CD14-positive monocyte (primary cell): ENCODE data around the gene SLAMF7. TPM values are rescaled to one million over a fixed set of nuclear protein-coding genes. Genes with fewer than 3 reads are reported as not detected.
A peak's percentile ranks its signal among the peaks of the same experiment; 100 is the strongest.

Experiments used
- DNase-seq, 3 donors: peaks; one replicate each; pipeline ENCODE4 v3.0.0-alpha.2; 2011 to 2022
- H2AFZ ChIP-seq: 2 replicates; pipeline ENCODE4 v1.6.0; 2012; ENCODE audit warnings: mild to moderate bottlenecking, low read depth, low read length, inconsistent platforms; ENCODE audit not compliant: insufficient read depth, poor library complexity, severe bottlenecking
- H3K27ac ChIP-seq, 2 donors: 1 replicate in 1 of 2; 2 replicates in 1 of 2; pipeline ENCODE4 v1.5.1; 2012 to 2013; ENCODE audit warnings: low read length in 2 of 2, control low read depth in 1 of 2, inconsistent platforms in 1 of 2, low read depth in 1 of 2, mild to moderate bottlenecking in 1 of 2
- H3K27me3 ChIP-seq, 2 donors: one replicate each; pipeline versions ENCODE4 v1.6.0 to v1.6.1; 2011 to 2013; ENCODE audit warnings: low read length in 2 of 2; ENCODE audit not compliant: control insufficient read depth in 2 of 2, insufficient read depth in 2 of 2
- H3K36me3 ChIP-seq, 2 donors: replicated peaks in 1 of 2; 1 replicate in 1 of 2; 2 replicates in 1 of 2; pipeline versions ENCODE4 v1.5.1 to v1.6.1; 2012 to 2013; ENCODE audit warnings: low read length in 2 of 2, control low read depth in 1 of 2, inconsistent platforms in 1 of 2, mild to moderate bottlenecking in 1 of 2; ENCODE audit not compliant: insufficient read depth in 2 of 2, control insufficient read depth in 1 of 2
- H3K4me1 ChIP-seq, 2 donors: 1 replicate in 1 of 2; 2 replicates in 1 of 2; pipeline versions ENCODE4 v1.5.1 to v1.6.1; 2012 to 2013; ENCODE audit warnings: low read length in 2 of 2, control low read depth in 1 of 2, inconsistent platforms in 1 of 2, mild to moderate bottlenecking in 1 of 2, moderate library complexity in 1 of 2; ENCODE audit not compliant: insufficient read depth in 2 of 2, control insufficient read depth in 1 of 2
- H3K4me2 ChIP-seq: replicated peaks from 2 replicates; pipeline ENCODE3; 2012; ENCODE audit warnings: low read length, moderate library complexity, mild to moderate bottlenecking; ENCODE audit not compliant: poor library complexity, severe bottlenecking; ENCODE audit errors: extremely low read depth
- H3K4me3 ChIP-seq, 3 experiments: fragments of 200-600 bp in 1 of 3; sonication (generic) in 1 of 3; replicated peaks in 1 of 3; 1 replicate in 2 of 3; 2 replicates in 1 of 3; pipeline ENCODE4 v1.5.1; 2011 to 2013; ENCODE audit warnings: low read length in 3 of 3, mild to moderate bottlenecking in 3 of 3, control low read depth in 2 of 3, low read depth in 2 of 3, inconsistent platforms in 1 of 3, moderate library complexity in 1 of 3
- H3K79me2 ChIP-seq: 2 replicates; pipeline ENCODE4 v1.6.0; 2012; ENCODE audit warnings: mild to moderate bottlenecking, control low read depth, inconsistent platforms, low read length, moderate library complexity; ENCODE audit not compliant: insufficient read depth
- H3K9ac ChIP-seq: 2 replicates; pipeline ENCODE4 v1.6.0; 2017; ENCODE audit warnings: low read length, mild to moderate bottlenecking; ENCODE audit not compliant: insufficient read depth, poor library complexity, severe bottlenecking
- H3K9me3 ChIP-seq, 2 donors: replicated peaks in 1 of 2; 1 replicate in 1 of 2; 2 replicates in 1 of 2; pipeline versions ENCODE4 v1.5.1 to v1.6.1; 2012 to 2013; ENCODE audit warnings: low read length in 2 of 2, control low read depth in 1 of 2; ENCODE audit not compliant: control insufficient read depth in 1 of 2, insufficient read depth in 1 of 2
- H4K20me1 ChIP-seq: 2 replicates; pipeline ENCODE4 v1.6.0; 2012; ENCODE audit warnings: mild to moderate bottlenecking, low read length, control low read depth, moderate library complexity; ENCODE audit not compliant: insufficient read depth
- H3K27ac Mint-ChIP-seq, 7 donors: one replicate each; pipeline ENCODE4 v1.8.0; 2020; ENCODE audit warnings: mild to moderate bottlenecking in 7 of 7, mixed read lengths in 7 of 7, moderate library complexity in 6 of 7, inconsistent platforms in 2 of 7
- H3K27me3 Mint-ChIP-seq, 3 donors: one replicate each; pipeline ENCODE4 v1.8.0; 2021 to 2022; ENCODE audit warnings: low read depth in 3 of 3, mild to moderate bottlenecking in 3 of 3, mixed read lengths in 3 of 3, moderate library complexity in 3 of 3, inconsistent platforms in 1 of 3
- H3K36me3 Mint-ChIP-seq, 2 donors: one replicate each; pipeline ENCODE4 v1.8.0; 2020; ENCODE audit warnings: mixed read lengths in 2 of 2, inconsistent platforms in 1 of 2, mild to moderate bottlenecking in 1 of 2
- H3K4me1 Mint-ChIP-seq: one replicate; pipeline ENCODE4 v1.8.0; 2020; ENCODE audit warnings: mild to moderate bottlenecking, mixed read lengths
- H3K4me3 Mint-ChIP-seq, 2 donors: one replicate each; pipeline ENCODE4 v1.8.0; 2020; ENCODE audit warnings: mild to moderate bottlenecking in 2 of 2, mixed read lengths in 2 of 2, moderate library complexity in 1 of 2
- H3K9me3 Mint-ChIP-seq, 7 donors: one replicate each; pipeline ENCODE4 v1.8.0; 2020 to 2022; ENCODE audit warnings: mixed read lengths in 7 of 7, mild to moderate bottlenecking in 6 of 7, moderate library complexity in 6 of 7, inconsistent platforms in 2 of 7
- WGBS: methylation state at CpG from one replicate; pipeline ENCODE4 v1.1.5; 2013; ENCODE audit warnings: missing lambda C conversion rate; ENCODE audit not compliant: insufficient coverage; 5-methylcytosine and 5-hydroxymethylcytosine counted together
- intact Hi-C, 2 donors: fragments of 100-400 bp; cut with micrococcal nuclease; formaldehyde crosslinking; loops; one replicate each; pipeline versions ENCODE4 v1.15.0 to v1.15.1; 2023
- polyA plus RNA-seq, 3 donors: library from polyadenylated mRNA; depleted of rRNA in 1 of 3; unstranded in 2 of 3; stranded (reverse) in 1 of 3; fragments of 300-500 nt in 2 of 3; fragments of >200 nt in 1 of 3; fragmentation: Illumina TruSeq in 2 of 3; gene quantifications; 1 replicate in 2 of 3; 2 replicates in 1 of 3; pipeline ENCODE4 v1.2.3, GENCODE V29; 2012 to 2021
- TF ChIP-seq, protein P1 (sequence below): fragments of 200-600 bp; IDR thresholded peaks from one replicate; pipeline ENCODE4 v1.8.0; 2022; ENCODE audit warnings: antibody characterized with exemption, mild to moderate bottlenecking

SLAMF7 gene
- polyA plus RNA-seq, 3 donors, result 15.4 to 16.0 (median 15.8) TPM

DNA sequence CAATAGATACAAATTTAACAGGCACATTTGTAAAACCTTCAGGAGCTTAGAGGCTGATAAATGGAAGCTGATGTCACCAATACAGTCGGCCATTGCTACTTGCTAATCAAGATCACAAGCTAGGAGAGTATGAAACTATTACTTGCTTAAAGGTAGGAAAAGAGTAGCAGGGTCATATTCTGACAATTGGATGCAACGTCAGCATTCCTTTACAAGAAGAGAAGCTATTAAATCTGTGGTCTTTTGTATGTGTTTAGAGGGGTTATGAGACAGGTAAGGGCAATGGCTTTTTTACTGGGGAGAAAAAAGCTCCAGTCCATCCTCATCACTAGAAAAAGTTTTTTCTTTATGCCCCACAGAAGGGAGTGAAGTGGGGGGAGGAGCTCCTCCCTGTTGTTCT is 15.7 kb upstream of the SLAMF7 start:
- peaks cover 71 to 82% of the 10 kb centered on the region in 2 donors for H3K4me1 ChIP-seq

DNA sequence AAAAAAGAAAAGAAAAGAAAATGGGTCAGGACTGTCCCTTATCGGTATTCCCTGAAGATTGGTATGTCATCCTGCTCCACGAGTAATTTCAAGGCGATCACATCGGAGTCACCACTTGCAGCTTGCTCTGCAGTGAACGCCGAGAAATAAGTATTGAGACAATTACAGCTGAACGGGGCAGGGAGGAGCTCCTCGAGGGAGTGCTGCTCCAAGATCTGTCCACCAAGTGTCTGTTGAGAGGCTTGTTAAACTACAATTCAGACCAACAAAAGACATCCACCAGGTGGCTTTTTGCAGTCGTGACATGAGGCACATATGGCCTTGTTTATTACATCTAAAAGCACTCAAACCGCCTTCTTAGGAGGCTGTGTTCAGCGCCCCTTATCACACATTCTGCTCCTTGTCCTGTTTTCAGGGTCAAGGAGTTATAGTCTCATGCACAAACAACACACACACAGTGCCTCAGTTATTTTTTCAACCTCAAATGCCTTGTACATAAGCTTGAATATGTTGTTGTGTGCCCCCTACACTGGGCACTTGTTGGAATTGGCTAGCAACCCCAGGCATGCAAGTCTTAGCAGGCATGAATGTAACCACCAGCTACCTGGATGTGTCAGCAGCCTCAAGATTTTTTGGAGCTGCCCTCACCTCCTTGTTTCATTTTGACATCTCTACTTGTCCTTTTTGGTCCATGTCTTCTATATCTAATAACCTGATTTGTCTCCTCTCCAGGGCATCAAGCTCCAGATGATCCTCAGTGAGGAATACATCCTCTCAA is 14.4 kb upstream of the SLAMF7 start:
- Histone ChIP-seq H3K9ac (no peak overlapping the region), H2AFZ (no peak overlapping the region), H3K36me3 (no peaks in the 10 kb centered on the region), H3K27ac (no peak overlapping the region), H3K4me3 (no peak overlapping the region), H4K20me1 (no peaks in the 10 kb centered on the region), H3K9me3 (no peaks in the 10 kb centered on the region), H3K27me3 (no peaks in the 10 kb centered on the region), H3K79me2 (no peaks in the 10 kb centered on the region), H3K4me2 (no peak overlapping the region), H3K4me1 (peaks cover 58 to 69% of the 10 kb centered on the region in 2 donors)
- H3K36me3 Mint-ChIP-seq, result no peaks in the 10 kb centered on the region
- WGBS, result 98% methylated on average over 7 of the region's 11 CpGs
- peaks cover 35% of the 10 kb centered on the region for H3K4me1 Mint-ChIP-seq
- no peak overlapping the region for H3K27ac Mint-ChIP-seq
- H3K4me3 Mint-ChIP-seq, result no peak overlapping the region
- TF ChIP-seq, protein P1, sequence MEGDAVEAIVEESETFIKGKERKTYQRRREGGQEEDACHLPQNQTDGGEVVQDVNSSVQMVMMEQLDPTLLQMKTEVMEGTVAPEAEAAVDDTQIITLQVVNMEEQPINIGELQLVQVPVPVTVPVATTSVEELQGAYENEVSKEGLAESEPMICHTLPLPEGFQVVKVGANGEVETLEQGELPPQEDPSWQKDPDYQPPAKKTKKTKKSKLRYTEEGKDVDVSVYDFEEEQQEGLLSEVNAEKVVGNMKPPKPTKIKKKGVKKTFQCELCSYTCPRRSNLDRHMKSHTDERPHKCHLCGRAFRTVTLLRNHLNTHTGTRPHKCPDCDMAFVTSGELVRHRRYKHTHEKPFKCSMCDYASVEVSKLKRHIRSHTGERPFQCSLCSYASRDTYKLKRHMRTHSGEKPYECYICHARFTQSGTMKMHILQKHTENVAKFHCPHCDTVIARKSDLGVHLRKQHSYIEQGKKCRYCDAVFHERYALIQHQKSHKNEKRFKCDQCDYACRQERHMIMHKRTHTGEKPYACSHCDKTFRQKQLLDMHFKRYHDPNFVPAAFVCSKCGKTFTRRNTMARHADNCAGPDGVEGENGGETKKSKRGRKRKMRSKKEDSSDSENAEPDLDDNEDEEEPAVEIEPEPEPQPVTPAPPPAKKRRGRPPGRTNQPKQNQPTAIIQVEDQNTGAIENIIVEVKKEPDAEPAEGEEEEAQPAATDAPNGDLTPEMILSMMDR, result no peak
- intact Hi-C loops, result loop anchor here (5.0 to 10.0 kb wide), 4 partner anchors 42 to 228 kb away; partner anchors contain the start of gene ITLN2 (in 1 of the 2)
- DNase-seq, result no peak
- no peaks in the 10 kb centered on the region for H3K27me3 Mint-ChIP-seq
- no peaks in the 10 kb centered on the region for H3K9me3 Mint-ChIP-seq

More for the DNA sequence above, 15.7 kb upstream of the SLAMF7 start:
- Histone ChIP-seq H3K27ac (no peak overlapping the region), H3K4me2 (no peak overlapping the region), H4K20me1 (no peaks in the 10 kb centered on the region), H3K27me3 (no peaks in the 10 kb centered on the region), H2AFZ (no peak overlapping the region), H3K9ac (no peak overlapping the region), H3K36me3 (no peaks in the 10 kb centered on the region), H3K9me3 (no peaks in the 10 kb centered on the region), H3K79me2 (no peaks in the 10 kb centered on the region), H3K4me3 (no peak overlapping the region)
- Mint-ChIP-seq H3K4me1 (peaks cover 49% of the 10 kb centered on the region), H3K4me3 (no peak overlapping the region), H3K9me3 (peaks cover 0 to 1% (median 0%) of the 10 kb centered on the region in 7 donors), H3K36me3 (no peaks in the 10 kb centered on the region), H3K27ac (peak overlapping the region in 2 of 7 donors; percentile 1 to 8), H3K27me3 (no peaks in the 10 kb centered on the region)
- DNase-seq, result no peak
- 80% methylated on average over 1 of the region's 2 CpGs for WGBS
- TF ChIP-seq, protein P1, result no peak
- intact Hi-C loops, result loop anchor here in 1 of 2 donors (10.0 kb wide), 1 partner anchor 111 kb away; no protein-coding TSS in a partner anchor
